HG03558 (cell line): ENCODE results near the gene SHISAL1.

Source experiments
- ATAC-seq: cut with Tn5 transposase; IDR thresholded peaks from one replicate; pipeline ENCODE4 v1.9.1; 2021; ENCODE audit warnings: moderate number of reproducible peaks; ENCODE audit not compliant: unreplicated experiment; ENCODE audit errors: extremely low read depth

The SHISAL1 gene

DNA sequence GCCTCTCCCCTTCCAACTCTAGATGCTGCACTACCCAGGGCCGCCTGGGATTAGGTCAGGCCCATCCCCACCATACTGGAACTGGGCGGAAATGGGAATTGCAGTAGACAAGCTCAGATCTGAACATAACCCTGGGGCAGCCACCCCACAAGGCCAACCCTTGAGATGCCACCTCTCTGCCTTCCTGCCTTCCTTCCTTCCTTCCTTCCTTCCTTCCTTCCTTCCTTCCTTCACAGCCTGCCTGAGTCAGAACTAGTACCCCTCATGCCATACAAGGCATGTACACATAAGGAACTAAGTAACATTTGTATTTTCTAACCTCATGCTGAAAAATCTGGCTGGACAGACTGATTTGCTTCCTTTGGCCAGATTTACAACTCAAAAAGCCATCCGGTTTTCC lies 28.0 kb downstream of the SHISAL1 start:
- no peak for ATAC-seq

DNA sequence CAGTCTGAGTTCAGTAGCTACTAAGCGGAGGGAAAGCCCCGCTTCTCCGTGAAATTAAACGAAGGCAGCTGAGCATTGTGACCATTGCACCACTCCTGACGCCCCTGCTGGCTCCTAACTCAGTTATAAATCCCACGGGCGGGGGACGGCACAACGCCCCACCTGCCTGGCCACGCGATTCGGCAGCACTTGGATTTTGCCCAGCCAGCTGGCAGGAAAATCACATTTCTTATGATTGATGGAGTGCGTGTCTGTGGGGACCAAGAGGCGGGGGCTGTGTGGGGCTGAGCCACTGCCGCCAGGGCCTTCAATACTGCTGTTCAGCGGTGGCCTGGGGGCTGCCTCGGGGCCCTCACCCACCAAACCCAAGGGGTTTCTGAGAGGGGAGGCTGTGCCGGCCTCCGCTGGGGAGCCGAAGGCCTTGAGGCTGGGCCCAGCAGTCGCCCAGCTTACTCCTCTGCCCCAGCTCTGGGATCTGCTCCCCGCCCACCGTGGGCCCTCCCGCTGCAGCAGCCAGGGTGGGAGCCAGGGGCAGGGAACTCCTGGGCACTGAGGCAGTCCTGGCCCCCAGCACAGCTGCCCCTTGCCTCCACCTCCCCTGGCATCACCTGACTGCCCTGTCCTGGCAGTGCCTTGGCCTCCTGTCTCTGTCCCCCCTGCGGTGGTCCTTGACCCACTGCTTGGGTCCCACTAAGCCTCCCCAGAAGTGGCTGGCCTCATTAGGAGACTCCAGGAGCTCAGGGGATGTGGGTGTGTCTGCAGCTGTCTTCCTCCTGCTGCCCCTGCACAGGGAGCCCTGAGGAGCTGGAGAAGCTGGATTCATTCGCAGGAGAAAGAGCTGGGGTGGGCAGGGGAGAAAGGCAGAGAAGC lies 30.7 kb downstream of the SHISAL1 start:
- ATAC-seq: no peak

DNA sequence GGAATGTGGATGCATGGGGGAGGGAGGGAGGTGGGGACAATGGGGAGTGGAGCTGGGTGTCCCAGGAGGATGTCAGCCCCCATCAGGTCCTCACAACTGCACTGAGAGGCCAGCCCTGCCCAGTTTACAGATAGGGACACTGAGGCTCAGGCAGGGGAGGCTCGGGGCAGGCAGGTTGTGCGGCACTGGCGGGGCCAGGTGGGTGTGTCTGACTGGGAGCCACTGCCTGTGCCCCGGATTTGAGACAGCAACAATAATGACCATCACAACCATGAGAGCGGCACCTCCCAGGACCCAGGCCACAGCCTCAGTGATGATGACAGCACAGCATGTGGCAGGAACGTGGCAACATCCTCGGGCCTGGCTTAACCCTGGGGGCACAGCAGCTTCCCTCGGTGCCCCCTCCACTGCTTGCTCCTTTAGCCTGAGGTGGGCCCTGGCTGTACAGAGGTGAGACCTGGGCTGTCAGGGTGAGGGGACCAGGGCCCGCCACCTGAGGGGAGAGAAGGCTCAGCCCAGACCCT lies 32.0 kb downstream of the SHISAL1 start:
- ATAC-seq: no peak

DNA sequence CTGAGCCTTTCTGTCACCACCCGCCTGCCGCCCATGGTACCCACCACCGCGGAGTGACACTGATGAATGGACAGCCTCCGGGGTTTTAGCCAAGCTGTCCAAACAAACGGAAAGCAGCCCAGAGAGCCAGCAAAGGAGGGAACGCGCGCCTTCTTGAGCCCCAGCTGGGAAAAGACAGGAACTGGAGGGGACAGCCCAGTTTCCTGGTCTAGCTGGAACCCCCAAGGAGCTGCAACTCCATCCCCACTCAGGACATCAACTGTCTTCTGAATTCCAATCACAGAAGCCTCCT lies 33.7 kb downstream of the SHISAL1 start:
- no peak for ATAC-seq

DNA sequence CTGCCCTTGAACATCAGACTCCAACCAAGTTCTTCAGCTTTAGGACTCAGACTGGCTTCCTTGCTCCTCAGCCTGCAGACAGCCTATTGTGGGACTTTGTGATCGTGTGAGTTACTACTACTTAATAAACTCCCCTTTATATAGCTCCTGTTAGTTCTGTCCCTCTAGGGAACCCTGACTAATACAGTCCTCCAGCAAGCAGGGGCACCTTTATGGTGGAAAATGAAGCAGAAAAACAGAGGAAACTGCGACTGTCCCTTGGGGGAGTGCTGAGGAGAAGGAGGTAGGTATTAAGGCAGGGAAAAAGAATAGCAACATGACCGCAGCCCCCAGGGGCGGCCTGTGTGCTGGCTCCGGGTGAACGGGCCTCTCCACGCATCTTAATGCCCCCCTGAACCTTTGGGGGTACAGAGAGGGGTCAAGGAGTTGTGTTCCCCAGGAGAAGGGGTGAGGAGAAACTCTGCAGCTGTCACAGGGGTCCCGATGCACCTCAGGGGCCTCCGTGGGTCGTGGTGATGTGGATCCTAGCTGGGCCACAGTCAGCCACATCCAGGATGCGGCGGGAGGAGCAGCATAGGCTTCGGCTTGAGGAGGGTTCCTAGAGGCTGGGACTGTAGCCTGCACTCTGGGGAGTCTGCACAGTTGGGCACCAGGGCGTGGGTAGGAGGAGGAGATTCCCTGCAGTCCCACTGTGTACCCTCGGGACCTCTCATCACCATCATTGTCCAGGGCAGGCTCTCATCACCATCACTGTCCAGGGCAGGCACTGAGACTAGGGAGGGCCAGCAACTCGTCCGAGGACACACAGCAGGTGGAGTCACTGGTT lies 34.3 kb downstream of the SHISAL1 start:
- no peak for ATAC-seq

DNA sequence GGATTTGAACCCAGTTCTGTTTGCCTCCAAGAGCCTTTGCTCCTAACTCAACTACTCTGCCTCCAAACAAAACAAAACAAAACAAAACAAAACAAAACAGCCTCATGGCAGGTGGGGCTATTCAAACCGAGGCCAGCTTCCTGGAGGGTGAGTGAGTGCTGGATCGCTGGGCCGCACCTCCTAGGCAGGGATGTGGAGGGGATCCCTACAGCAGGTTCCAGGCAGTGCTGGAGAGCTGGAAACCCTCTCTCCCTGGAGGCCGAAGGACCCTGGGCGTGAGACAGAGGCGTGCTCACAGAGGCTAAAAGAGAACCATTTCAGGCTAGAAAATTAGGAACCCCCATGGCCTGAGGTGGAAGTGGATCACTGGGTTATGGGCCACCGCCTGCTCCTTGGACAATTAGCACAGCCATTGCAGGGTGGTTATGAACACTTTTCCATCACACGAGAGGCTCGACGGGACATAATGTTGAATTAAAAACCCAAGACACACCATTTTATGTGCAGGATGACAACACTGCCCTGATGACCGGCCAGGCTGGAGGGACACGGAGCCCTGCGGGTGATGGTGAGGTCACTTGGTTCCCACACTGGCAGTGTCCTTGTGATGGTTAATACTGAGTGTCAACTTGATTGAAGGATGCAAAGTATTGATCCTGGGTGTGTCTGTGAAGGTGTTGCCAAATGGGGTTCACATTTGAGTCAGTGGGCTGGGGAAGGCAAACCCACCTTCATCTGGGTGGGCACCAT lies 35.2 kb downstream of the SHISAL1 start:
- no peak for ATAC-seq

DNA sequence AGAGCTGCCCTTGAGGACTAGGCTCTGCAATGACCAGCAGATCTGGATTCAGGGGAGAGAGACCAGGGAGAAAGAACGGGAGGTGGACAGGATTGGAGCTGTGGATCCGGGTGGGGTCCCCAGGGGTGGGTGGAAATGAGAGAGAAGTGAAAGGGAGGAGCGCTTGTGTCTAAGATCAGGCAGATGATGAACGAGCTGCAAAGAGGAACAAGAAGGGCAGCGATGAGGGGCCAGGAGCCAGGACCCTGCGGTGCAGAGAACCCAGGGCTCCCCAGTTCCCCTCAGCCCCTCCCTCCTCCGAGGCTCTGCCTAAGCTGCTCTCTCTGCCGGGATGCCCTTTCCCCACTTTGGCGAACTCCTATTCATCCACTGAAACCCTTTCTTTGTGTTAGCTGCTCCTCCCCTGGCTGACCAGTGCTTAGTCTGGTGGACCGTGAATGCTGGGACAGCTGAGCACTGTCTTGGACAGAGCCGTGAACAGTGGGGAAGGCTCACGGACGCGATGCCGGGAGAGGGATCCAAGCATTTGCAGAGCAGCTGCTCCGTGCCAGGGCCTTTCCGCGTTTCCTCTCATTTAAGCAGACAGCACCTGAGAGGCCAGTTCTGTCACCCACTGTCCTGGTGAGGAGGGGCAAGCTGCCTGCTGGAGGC lies 35.9 kb downstream of the SHISAL1 start:
- no peak for ATAC-seq

DNA sequence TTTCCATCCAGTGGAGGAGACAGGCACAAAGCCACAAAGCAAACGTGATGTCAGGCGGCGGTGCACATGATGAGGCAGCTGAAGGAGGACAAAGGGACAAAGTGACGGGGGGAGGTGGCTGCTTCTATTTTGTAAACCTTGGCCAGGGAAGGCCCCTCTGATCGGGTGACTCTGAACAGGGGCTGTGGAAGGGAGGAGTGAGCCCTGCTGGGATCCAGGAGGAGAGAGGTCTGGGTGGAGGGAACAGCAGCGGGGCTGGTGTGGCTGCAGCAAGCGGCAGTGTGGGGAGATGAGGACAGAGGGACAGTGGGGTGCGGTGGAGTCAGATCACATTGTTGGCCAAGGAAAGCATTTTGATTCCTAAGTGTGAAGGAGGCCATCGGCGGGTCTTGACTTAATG lies 36.7 kb downstream of the SHISAL1 start:
- no peak for ATAC-seq

DNA sequence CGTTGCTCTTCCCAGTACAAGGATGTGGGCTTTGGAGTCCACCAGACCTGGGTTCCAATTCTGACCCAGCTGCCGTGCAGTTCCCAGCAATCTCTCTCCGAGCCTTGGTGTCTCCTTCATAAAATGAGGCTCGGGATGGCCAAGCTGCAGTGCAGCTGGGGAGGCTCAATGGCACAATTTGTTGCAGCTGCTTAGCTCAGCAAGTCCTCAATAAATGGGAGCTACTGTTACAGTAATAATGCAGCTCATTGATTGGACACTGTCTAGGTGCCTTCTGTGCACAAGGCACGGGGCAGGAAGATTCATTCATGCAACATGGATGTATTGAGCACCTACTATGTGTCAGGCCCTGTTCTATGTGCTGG lies 37.1 kb downstream of the SHISAL1 start:
- no peak for ATAC-seq

DNA sequence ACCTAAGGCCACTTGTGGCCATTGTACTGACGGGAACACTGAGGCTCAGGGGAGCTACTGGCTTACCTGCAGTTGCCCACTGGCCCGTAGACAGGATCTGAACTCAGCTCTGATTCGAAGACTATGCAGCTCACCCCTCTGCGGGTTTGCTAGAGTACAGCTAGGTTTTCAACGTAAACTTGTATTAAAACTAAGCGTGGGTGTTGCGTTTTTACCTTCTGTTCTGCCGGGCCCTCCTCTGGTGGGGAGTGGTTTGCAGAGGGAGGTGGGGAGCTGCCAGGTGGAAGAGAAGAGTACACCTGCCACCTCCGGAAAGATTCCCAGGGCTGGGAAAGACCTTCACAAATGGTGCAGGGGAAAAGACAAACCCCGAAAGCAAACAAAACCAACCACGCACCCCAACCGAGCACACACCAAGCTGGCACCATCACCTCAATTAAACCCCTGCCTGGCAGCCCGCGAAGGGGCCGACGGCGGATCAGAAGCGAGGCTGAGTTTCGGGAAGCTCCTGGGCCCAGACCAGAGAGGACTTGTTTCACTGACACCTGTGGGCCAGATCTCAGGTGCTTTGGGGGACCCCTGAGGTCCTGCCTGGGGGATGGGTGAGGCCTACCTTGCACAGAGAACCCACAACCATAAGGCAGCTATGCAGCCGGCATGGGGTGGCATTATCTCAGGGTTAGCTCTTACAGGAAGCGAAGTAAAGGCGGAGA lies 37.7 kb downstream of the SHISAL1 start:
- no peak for ATAC-seq

DNA sequence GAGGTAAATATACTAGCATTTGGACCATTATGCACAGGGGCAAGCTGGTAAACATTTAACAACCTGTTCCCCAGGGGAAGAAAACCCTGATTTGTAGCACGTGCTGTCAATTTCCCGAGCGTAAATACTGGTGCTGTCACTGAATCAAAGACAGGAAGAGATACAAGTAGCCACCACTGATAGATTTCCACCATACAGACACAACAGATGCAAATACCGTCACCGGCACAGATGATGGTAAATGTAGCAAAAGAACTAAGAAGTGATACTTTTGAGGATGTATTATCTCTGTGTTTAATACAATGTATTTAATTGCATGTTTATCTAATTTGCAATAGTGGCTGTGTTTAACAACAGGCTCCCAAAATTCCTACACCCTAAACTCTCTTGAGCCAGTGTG lies 39.6 kb downstream of the SHISAL1 start:
- no peak for ATAC-seq

DNA sequence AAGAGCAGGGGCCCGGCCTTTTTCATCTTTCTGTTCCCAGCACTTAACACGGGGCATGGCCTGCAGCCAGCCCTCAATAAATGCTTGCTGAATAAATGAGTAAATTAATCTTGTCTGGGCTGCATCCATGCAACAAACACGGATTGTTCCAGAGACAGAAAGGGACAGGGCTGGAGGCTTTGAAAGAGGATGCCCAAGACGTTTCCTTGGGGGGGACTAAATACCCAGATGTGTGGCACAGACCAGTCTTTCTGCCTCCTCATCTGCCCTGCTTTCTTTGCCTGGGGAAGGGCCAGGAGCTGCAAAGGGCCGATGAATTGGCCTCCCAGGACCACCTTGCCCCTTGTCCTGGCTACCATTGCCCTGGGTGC lies 40.4 kb downstream of the SHISAL1 start:
- no peak for ATAC-seq

DNA sequence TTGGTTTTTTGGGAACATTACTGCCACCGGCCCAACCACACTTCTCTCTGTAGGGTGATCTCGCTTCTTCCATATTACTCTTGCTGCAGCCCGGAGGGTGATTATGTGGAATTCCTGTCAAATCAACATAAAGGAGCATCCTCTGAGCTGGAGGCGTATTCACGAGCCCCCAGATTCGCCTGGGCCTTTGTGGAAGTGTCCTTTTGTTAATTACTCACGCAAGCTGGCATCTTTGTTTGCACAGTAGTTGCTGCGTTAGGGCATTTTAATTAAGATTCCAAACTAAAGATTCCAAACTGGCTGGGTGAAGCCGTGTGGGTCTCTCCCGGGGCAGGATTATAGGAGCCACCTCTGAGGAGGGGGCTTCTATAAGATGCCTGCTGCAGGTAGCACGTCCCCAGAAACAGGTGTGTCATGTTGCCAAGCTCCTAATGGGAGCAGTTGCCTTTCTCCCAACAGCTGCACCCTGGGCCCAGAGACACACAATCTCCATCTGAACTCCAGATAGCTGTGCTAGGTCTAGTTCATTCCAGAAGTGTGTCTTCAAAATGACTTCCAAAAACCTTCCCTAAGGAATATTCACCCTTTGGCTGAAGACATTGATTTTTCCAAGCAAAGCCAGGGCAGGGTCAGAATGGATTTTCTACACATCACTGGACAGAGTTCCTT lies 40.9 kb downstream of the SHISAL1 start:
- ATAC-seq: no peak

DNA sequence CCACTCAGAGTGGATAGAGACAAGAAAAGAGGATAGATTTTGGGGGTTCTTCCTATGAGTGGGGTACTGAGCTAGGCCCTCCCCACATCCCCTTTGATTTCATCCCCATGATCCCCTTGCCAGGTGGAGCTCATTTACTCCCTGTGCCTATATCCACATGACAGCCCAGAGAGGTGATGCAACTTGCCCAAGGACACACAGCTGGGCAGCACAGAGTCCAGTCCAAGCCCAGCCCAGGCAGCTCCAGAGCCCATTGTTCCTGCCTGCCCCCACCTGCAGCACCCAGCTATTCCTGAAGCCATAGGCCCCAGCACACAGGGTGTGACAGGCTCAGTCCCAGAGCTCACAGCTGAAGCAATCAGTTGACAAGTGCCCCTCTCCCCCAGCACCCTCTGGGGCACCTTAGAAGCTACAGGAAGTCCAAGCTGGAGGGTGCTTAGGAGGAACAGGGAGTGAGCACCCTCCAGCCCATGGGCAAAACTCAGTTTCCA lies 41.7 kb downstream of the SHISAL1 start:
- ATAC-seq: no peak

DNA sequence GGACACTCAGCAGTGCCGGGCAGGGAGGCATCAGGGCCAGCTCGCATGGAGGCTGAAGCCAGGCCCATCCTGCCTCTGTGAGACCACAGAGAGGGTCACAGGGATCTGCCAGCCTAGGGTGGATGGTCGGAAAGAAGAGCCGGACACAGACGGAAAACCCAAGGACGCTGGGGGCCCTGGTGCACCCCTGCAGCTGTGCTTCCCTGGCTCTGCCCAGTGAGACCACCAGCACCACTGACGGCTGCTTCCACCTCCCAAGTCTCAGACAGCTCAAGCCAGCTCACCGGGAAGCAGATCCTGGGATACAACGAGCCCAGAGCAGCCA lies 42.2 kb downstream of the SHISAL1 start:
- ATAC-seq: no peak

DNA sequence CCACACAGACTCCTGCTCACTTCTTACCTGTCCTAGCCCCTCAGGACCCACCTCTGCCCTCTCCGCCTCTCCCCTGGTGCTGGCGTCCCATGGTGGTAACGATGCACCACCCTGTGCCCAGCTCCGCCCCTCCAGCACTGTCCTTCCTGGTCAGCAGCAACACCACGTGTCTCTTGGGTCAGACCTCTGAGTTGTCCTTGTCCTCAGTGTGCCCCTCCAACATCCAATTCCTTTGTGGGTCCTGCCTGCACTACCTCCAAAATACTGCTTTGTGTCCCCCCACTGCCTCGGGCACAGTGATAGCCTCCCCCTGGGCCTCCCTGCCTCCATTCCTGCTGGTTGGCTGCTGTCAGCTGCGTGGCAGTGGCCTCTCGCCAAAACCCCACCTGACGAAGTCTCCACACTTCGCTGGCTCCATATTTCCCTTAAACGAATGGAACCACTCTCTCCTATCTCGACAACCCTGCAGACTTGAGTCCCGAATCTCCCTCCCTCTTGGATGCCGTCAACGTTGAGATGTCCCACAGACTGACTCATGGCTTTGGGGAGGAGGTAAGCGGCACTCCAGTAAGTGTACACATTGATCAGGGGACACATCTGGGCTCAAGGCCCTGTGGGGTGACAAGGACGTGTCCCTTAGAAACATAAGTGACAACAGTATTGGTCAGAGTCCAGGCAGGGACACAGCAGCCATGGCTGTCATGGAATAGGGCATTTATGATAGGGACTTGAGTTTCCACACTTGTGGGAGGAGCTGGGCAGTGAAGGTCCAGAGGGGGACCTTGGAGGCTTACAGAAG lies 42.8 kb downstream of the SHISAL1 start:
- ATAC-seq: no peak

DNA sequence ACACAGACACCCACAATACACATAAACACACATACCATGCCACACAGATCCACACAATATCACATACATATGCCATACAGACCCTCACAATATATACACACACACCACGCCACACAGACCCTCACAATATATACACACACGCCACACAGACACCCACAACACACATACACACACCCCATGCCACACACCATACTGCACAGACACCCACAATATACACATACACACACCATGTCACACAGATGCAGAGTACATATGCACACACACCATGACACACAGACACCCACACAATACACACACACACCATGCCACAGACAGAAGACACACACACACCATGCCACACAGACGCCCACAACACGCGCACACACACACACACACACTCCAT lies 43.6 kb downstream of the SHISAL1 start:
- no peak for ATAC-seq

DNA sequence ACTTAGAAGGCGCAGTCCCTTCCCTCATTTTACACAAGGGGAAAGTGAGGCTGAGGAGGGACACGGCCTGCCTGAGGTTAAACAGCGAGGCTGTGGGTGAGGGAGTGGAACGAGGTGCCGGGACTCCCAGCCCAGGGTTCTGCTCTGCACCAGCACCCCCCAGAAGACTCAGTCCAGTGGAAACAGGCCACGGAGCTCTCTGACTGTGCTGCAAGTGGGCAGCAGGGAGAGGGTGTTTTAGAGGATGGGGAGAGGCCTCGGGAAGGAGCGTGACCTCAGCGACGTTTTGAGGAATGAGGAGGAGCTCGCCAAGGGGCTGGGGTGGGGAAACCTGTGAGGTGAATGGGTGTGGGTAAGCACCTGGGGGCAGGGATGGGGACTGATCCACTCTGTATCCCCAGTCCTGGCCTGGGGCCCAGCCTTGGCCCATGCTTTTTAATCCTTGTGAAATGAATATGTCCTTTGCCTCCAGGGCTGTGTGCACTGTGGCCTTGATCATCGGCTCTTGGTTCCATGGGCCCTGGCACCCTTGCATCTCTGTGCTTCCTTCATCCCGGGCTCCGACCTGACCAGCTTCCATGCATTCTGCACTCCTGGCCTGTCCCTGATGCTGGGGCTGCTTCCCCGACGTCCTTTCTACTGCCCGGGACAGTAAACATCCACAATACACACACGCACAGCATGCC lies 44.2 kb downstream of the SHISAL1 start:
- ATAC-seq: no peak
